Activated naive CD8-positive, alpha-beta T cell (primary cell): ENCODE data around the gene DNAJB13.

Experiments
- H3K27ac Mint-ChIP-seq: one replicate; pipeline ENCODE4 v1.8.0; 2021; ENCODE audit warnings: mixed read lengths
- H3K27me3 Mint-ChIP-seq: one replicate; pipeline ENCODE4 v1.8.0; 2021; ENCODE audit warnings: mixed read lengths
- H3K36me3 Mint-ChIP-seq: one replicate; pipeline ENCODE4 v1.8.0; 2021; ENCODE audit warnings: mixed read lengths
- H3K4me1 Mint-ChIP-seq: one replicate; pipeline ENCODE4 v1.8.0; 2021; ENCODE audit warnings: low read depth, mixed read lengths
- H3K4me3 Mint-ChIP-seq: one replicate; pipeline ENCODE4 v1.8.0; 2021; ENCODE audit warnings: mild to moderate bottlenecking, mixed read lengths
- H3K9me3 Mint-ChIP-seq: one replicate; pipeline ENCODE4 v1.8.0; 2021; ENCODE audit warnings: low read depth, mixed read lengths

The DNAJB13 gene

DNA sequence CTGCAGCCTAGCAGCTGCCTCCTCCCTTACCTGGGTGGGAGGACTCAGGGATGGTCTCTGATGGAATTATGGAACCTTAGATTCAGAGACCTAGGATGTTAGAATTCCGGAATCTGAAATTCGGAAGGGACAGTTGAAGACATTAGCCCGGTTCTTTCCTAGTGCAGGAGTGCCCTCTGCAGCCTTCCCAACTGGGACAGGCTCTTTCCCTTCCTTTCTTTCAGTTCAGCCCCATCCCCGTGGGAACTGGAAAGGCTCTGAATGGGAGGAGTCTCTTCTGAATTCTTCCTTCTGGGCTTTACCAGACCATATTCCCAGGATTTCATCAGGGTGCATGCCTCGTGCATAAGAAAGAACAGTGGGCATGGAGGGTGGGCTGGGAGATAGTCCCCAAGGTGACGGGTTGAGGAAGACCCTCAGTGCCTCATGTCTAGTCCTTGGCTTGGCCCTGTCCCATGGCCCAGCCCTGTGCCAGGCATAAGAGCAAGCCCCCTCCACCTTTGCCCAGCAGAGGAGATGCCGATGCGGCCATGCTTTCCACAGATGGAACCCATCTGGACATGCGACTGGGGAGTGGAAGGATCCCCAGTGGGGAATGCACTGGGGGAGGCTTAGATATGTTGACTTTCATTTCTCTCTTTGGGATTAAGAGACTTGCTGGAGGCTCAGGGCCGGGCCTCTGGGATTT is 14.4 kb downstream of the DNAJB13 start:
- no peak overlapping the region for H3K27ac Mint-ChIP-seq
- no peaks in the 10 kb centered on the region for H3K36me3 Mint-ChIP-seq
- H3K4me1 Mint-ChIP-seq = peaks cover 51% of the 10 kb centered on the region
- H3K27me3 Mint-ChIP-seq = no peaks in the 10 kb centered on the region
- H3K9me3 Mint-ChIP-seq = no peaks in the 10 kb centered on the region
- H3K4me3 Mint-ChIP-seq = no peak overlapping the region

DNA sequence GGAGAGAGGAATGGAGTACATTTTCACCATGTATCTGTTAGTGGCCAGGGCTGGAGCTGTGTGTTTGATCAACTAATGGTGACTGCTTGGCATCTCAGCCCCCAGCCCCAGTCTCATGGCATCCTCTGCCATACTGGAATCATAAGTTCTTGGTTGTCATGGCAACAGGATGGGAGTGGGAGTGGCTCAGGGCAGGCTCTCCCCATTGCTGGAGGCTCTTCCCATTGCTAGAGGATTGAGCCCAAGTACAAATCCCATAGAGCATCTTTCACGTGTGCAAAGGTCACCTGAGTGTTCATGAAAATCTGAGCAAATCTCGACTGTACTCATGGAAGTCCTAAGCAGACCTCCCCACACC is 14.9 kb downstream of the DNAJB13 start:
- no peak overlapping the region for H3K4me3 Mint-ChIP-seq
- no peaks in the 10 kb centered on the region for H3K36me3 Mint-ChIP-seq
- H3K27me3 Mint-ChIP-seq = no peaks in the 10 kb centered on the region
- peaks cover 55% of the 10 kb centered on the region for H3K4me1 Mint-ChIP-seq
- H3K27ac Mint-ChIP-seq = no peak overlapping the region
- no peaks in the 10 kb centered on the region for H3K9me3 Mint-ChIP-seq

DNA sequence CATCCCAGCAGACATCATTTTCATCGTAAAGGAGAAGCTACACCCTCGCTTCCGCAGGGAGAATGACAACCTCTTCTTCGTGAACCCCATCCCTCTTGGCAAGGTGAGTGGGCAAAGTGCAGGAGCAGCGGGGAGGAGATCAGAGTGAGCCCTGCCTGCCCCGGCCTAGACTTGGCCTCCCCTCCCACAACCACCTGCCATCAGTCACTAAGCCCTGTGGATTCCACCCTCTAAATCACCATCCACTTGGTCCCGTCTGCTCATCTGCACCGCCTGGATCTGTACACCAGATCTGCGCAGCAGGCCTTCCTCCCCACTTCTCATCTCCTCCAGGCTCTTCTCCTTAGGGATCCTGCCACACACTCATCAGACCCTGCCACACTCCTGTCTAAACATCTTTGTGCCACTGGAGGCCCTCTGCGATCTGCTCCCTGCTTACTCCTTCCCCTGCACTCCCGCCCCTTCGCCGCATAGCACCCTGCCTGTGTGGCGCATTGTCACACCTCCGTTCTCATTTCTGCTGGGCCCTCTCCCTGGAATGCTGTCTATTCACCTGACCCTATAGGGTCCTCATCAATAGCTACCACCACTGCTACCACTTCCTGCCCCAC is 17.6 kb downstream of the DNAJB13 start:
- no peaks in the 10 kb centered on the region for H3K36me3 Mint-ChIP-seq
- no peaks in the 10 kb centered on the region for H3K27me3 Mint-ChIP-seq
- peak overlapping the region; percentile 13 for H3K4me3 Mint-ChIP-seq
- H3K27ac Mint-ChIP-seq = peak overlapping the region; percentile 87
- peaks cover 81% of the 10 kb centered on the region for H3K4me1 Mint-ChIP-seq
- no peaks in the 10 kb centered on the region for H3K9me3 Mint-ChIP-seq

DNA sequence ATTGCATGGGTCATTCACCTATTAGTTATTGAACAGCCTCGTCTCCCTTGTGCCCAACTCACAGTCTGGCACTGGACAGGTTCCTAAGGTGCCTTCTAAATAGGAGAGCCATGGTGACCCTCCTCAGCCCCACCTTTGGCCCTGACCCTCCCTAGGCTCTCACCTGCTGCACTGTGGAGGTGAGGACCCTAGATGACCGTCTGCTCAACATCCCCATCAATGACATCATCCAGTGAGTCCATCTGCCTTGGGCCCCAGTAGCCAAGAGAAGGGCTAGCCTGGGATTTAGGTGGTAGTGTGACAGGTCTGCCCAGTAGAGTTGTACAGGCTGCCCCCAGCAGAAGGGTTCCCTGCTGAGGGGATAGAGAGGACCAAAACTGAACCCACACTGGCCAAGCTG is 18.3 kb downstream of the DNAJB13 start:
- H3K27ac Mint-ChIP-seq = peak overlapping the region; percentile 87
- peaks cover 84% of the 10 kb centered on the region for H3K4me1 Mint-ChIP-seq
- no peaks in the 10 kb centered on the region for H3K9me3 Mint-ChIP-seq
- H3K4me3 Mint-ChIP-seq = peak overlapping the region; percentile 0
- H3K36me3 Mint-ChIP-seq = no peaks in the 10 kb centered on the region
- H3K27me3 Mint-ChIP-seq = no peaks in the 10 kb centered on the region

DNA sequence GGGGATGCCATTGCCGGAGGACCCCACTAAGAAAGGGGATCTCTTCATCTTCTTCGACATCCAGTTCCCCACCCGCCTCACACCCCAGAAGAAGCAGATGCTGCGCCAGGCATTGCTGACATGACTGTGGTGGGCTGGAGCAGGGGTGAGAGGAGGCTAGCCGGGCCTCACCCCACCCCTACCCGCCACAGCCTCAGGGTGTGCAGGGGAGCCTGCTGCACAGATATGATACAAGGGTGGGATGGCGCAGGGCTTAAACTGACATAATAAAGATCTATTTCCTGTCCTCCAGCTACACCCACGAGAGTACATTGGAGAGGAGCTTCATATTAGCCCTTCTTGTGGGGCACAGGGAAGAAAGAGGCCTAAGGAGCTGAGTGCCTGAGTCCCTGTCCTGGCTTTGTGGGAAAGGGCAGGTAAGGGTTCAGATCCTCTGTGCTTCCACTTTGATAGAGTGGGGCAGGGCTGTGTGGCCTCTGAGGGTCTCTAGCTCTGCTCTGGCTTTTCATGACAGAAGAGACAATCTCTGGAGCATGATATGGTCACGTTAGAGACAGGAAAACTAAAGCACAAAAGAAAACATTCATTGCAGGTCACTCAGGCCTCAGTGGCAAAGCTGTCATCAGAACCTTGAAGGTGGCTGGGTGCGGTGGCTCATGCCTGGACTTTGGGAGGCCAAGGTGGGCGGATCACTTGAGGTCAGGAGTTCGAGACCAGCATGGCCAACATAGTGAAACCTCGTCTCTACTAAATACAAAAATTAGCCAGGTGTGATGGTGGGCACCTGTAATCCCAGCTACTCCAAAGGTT is 19.4 kb downstream of the DNAJB13 start:
- H3K36me3 Mint-ChIP-seq = peaks cover 6% of the 10 kb centered on the region
- peaks cover 88% of the 10 kb centered on the region for H3K4me1 Mint-ChIP-seq
- H3K27ac Mint-ChIP-seq = peak overlapping the region; percentile 87
- peak overlapping the region; percentile 7 for H3K4me3 Mint-ChIP-seq
- no peaks in the 10 kb centered on the region for H3K9me3 Mint-ChIP-seq
- no peaks in the 10 kb centered on the region for H3K27me3 Mint-ChIP-seq

DNA sequence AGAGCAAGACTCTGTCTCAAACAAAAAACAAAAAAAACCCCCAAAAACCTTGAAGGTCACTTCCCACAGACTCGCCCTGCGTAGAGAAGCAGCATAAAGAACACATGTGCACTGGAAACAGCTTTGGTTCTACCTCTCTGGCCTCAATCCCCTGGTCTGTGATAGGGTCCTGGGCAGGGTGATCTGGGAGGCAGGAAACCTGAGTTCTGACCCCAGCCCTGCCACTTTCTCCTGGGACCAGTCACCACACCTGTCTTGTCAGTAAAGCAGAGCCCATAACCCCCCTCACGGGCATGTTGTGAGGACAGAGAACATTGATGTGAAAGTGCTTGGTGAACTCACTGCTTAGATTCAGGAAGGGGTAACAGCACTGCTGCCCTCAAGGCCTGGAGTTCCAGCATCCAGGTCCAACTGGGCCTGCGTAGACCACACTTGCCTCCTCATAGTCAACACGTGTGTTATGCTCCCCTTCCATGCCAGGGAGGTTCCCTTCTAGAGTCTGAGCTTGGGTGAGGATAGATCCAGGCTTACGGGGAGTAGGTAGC is 20.4 kb downstream of the DNAJB13 start:
- H3K4me1 Mint-ChIP-seq = peaks cover 89% of the 10 kb centered on the region
- no peaks in the 10 kb centered on the region for H3K27me3 Mint-ChIP-seq
- no peak overlapping the region for H3K4me3 Mint-ChIP-seq
- peaks cover 11% of the 10 kb centered on the region for H3K36me3 Mint-ChIP-seq
- no peaks in the 10 kb centered on the region for H3K9me3 Mint-ChIP-seq
- peak overlapping the region; percentile 87 for H3K27ac Mint-ChIP-seq

DNA sequence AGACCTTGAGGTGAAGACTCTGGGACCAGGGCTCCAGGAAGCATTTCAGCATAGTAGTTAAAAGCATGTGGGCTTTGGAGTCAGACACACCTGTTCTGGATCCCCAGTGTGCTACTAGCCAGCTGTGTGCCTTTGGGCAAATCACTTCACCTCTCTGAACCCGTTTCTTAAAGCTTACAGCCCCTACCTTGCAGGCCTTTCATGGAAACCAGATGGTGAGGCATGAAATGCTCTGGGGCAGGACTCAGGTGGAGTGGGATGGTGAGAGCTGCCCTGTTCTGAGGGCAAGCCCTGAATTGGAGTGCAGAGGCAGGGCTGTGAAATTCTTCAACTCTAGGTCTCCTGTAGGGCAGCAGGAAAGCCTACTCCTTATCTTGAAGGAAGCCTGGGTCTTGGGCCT is 21.4 kb downstream of the DNAJB13 start:
- Mint-ChIP-seq H3K36me3 (peaks cover 17% of the 10 kb centered on the region), H3K27me3 (no peaks in the 10 kb centered on the region), H3K4me3 (no peak overlapping the region), H3K9me3 (no peaks in the 10 kb centered on the region), H3K27ac (peak overlapping the region; percentile 89), H3K4me1 (peaks cover 96% of the 10 kb centered on the region)

DNA sequence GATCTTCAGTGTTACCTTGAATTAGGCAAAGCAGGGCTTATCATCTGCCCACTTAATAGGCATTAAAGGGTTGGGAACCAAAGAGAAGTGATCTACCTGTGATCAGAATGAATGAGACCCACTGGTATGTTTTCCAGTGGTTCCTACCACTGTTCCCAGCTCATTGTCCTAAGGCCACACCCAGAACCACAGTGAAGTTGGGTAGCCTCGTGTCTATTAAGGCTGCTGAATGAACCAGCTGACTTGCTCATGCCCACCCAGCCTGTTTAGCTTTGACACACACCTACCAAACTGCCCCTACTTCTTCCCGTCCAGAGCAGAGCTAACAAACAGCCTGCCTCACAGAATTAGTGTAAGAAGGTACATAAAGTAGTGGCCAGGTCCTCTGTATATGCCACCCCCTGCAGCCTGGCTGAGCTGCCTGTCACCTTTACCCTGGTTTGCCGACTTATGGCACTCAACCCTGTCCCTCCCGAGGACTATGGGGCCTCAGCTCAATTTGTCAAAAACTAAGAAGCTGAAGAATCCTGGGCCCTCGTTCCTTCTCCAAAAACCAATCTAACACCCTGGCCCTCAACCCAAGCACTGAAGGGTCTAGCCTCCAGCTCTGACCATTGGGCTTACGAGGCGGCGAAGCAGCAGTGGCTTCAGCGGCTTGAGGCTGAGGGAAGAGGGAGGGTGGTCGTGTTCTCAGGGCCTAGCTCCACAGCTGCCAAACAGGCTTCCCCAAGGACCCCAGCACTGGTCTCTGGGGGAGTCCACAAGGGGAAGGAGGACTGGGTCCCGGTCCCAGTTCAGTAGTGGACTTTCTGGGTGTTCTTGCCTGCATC is 22.0 kb downstream of the DNAJB13 start:
- Mint-ChIP-seq H3K9me3 (no peaks in the 10 kb centered on the region), H3K27ac (peak overlapping the region; percentile 89), H3K4me1 (peaks cover 97% of the 10 kb centered on the region), H3K36me3 (peaks cover 21% of the 10 kb centered on the region), H3K4me3 (no peak overlapping the region), H3K27me3 (no peaks in the 10 kb centered on the region)

DNA sequence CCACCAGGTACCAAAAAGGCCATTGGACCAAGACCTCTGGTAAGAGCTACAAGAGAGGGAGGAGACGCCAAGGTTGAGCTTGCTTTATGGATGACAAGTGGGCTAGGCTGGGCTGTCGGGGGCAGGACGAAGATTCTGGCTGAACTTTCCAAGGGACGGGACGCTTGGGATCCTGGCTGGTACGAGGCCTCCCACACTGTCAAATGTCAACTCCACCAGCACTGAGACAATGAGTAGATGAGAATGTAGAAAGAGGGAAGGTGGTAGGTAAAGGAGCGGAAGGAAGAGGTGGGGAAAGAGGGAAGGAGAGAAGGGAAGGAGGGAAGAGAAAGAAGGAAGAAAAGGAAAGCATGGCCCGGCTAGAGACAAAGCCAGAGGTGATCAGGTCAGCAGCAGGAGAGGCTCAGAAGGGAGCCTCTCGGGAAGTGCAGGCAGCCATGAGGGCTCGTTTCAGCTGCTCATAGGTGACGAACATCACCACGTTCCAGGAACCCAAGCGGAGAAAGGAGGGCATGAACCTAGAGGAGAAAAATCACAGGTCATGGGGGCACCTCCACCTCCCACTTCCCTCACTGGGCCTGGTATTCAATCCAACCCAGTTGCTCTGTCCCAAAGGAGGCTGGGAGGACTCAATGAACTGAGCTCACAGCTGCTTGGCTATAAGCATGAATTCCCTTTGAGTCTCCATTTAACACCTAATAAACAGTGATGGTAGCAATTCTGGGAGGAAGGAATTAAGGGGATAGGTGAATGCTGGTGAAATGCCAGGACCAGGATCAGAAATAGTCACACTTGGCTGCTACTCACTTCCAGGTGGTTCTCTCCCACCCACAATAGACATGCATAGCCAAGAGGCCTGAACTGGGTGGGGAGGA is 24.0 kb downstream of the DNAJB13 start:
- Mint-ChIP-seq H3K9me3 (no peaks in the 10 kb centered on the region), H3K27ac (peak overlapping the region; percentile 93), H3K4me1 (peaks cover 95% of the 10 kb centered on the region), H3K4me3 (peak overlapping the region; percentile 71), H3K36me3 (peaks cover 24% of the 10 kb centered on the region), H3K27me3 (no peaks in the 10 kb centered on the region)

DNA sequence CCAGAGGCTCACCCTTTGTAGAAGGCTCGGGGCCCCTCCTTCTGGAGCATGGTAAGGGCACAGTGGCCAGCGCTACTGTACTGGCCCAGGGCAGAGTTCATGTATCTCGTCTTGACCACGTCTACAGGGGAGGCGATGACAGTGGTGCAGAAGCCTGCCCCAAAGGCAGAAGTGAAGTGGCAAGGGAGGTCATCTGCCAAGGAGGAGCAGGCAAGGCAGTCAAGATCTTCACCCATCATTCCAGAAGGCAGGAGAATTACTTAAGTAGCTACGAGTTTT is 24.6 kb downstream of the DNAJB13 start:
- Mint-ChIP-seq H3K4me3 (peak overlapping the region; percentile 71), H3K27me3 (no peaks in the 10 kb centered on the region), H3K4me1 (peaks cover 95% of the 10 kb centered on the region), H3K36me3 (peaks cover 24% of the 10 kb centered on the region), H3K27ac (peak overlapping the region; percentile 93), H3K9me3 (no peaks in the 10 kb centered on the region)

DNA sequence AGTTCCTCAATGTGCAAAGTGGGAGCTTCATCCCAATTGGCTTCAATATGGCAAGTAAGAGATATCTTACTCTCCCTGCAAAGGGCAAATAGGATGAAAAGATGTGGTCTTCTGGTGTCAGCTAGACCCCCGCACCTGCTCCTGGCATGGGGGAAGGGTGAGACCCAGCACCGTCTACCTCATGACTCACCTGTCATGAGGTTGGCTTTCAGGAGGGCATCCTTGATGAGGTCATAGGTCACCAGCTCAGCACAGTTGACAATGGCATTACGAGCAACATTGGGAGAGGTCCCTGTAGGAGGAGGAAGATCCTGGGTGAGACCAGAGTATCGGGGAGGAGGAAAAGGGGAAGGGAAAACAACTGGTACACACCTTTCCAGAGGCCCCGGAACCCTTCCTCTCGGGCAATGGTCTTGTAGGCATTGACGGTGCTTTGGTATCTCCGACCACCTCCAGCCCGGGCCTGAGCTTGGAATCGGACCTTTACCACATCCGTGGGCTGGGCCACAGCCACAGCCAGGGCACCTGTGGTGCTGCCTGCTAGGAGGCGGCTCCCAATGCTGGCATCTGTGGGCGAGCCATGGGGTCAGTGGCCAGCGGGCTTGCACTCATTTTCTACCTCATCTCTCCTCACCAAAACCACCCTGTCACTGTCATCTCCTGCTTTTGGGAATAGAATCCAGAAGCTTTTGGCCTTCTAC is 25.8 kb downstream of the DNAJB13 start:
- no peaks in the 10 kb centered on the region for H3K9me3 Mint-ChIP-seq
- peaks cover 96% of the 10 kb centered on the region for H3K4me1 Mint-ChIP-seq
- H3K27me3 Mint-ChIP-seq = no peaks in the 10 kb centered on the region
- peaks cover 24% of the 10 kb centered on the region for H3K36me3 Mint-ChIP-seq
- H3K27ac Mint-ChIP-seq = peak overlapping the region; percentile 85
- peak overlapping the region; percentile 60 for H3K4me3 Mint-ChIP-seq

DNA sequence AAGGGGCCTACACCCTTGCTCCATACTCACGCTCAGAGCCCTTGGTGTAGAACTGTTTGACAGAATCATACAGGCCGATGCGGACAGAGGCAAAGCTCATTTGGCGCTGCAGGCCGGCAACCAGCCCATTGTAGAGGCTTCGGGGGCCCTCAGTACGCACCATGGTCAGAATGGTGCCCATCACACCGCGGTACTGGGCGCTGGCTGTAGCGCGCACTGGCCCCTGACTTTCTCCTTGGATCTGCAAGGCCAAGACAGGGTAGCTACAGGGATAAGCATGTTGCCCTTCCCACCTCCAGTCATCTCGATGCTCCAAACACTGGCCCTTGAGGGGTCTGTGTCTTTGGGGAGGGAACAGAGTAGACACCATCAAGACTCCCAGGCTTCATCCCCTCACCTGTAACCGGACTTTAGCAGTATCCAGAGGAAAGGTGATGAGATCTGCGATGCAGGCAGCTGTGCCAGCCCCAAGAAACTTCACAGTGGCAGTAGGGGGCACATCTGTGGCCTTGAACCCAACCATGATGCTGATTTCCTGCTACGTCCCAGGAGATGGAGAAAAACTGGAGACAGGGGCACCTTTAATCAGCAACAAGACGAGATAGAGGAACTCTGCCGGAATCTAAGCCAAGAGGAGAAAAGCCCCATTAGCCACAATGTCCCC is 27.2 kb downstream of the DNAJB13 start:
- H3K27ac Mint-ChIP-seq = peak overlapping the region; percentile 97
- H3K9me3 Mint-ChIP-seq = no peaks in the 10 kb centered on the region
- H3K4me1 Mint-ChIP-seq = peaks cover 87% of the 10 kb centered on the region
- H3K36me3 Mint-ChIP-seq = peaks cover 24% of the 10 kb centered on the region
- H3K27me3 Mint-ChIP-seq = no peaks in the 10 kb centered on the region
- H3K4me3 Mint-ChIP-seq = peak overlapping the region; percentile 79

DNA sequence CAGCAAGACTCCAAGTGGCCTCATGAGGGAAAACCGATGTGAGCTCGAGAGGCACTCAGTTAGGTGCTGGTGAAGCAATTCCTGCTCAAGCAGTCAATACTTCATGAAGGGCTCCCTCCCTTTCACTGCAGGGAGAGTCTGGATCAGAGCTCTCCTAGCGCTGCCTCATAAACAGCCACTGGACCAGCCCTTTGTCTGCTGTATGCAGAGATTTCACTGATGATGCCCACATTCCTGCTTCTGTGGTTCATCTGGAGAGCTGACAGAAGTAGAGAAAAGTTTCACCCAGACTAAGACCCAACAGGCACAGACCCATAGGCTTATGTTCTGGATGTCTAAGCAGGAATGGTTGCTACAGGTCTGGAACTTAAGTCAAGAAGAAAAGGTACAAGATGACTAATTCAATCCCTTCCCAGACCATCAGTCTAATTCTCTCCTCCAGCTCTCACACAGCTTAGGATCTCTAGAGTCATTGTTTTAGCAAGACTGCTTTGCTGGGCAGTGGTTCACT is 27.8 kb downstream of the DNAJB13 start:
- Mint-ChIP-seq H3K4me3 (peak overlapping the region; percentile 79), H3K9me3 (no peaks in the 10 kb centered on the region), H3K27me3 (no peaks in the 10 kb centered on the region), H3K27ac (peak overlapping the region; percentile 97), H3K4me1 (peaks cover 85% of the 10 kb centered on the region), H3K36me3 (peaks cover 24% of the 10 kb centered on the region)
